ENCODE measurements around the gene CLIP4.

The CLIP4 gene

DNA sequence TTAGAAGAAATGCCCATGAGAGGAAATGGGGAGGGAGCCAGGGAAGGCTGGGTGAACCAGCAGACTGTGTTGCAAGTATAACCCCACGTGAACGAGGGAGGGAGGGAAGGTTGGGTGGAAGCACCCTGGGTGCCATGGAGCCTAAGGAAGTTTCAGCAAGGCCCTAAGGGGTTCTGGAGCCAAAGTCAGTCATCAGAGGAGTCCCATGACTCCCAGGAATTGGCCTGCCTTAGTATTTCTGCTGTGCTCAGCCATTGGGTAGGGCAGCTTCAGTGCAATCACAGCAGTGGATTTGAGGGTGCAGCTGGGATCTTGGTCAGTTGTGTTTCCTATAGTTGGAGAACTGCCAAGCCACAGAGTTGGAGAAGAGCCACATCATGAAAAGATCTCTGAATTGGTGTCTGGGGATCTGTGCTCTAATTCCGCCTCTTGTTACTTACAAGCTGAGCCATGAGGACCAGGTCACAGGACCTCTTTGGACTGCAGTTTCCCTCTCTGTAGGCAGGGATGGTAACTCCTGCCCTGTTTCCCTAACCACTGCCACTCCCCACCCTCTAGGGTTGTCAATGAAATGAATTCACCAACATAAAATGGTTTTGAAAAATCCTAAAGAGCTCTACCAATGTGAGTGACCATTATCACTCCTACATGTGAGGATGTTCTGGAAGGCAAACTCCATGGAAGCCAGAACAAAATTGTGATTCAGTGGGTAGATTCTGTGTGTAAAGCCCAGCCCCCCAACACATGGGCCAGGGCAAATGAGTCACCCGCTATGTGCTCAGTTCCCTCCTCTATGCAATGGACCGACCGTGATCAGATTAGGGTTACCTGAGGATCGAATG is 108.9 kb downstream of the CLIP4 start:
- DNase-seq, result no peak

DNA sequence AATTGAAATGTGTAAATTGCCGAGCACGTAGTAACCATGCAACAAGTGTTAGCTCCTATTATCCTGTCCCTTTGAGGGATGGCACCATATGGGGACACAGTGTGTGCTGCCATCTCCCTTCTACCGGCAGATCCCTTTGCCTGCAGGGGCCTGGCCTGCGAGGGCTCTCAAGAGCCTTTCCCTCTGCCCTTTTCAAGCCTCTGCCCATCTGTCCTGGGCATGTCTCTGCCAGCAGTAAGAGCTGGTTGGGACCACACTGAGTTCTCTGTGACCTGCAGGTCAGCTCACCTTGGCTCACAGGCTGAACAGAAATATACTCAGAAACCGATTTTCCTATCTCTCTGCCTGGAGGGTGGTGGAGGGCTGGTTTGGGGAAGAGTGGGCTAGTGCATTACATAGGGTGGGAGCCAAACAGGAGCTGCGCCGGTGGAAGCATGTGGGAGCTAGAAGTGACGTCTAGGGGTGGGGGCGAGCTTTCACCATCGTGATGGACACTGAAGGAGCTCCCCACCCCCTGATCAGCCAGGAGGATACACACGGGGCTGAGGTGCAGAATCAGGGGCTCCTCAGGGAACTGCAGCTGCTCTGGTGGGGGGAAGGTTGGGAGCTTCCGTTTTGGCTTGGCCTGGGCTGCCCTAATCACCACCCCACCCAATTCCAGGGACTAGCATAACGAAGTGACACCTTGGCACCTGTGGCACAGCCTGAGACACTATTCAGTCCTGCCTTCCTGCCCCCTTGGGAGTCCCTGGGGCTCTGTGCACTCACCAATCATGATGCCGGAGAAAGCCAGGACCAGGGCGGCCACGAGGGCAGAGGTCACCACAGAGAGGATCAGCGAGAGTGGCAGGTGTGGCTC is 109.7 kb downstream of the CLIP4 start:
- DNase-seq, result no peak

DNA sequence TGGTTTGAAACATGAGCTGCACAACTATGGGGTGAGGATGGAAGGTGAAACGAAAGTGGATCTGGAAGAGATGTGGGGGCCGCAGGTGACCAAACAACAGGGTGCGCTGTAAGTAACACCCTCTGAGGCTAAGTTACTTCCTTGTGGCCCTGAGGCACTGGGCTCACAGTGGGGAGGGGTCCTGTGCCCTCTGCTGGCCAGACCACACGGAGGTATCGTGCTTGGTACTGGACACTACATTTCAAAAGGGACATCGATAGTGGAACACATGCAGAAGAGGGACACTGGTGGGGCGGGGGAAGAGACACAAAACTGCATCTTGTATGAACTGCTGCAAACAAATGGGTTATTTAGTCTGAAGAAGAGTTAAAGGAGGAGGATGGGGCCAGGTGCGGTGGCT is 110.6 kb downstream of the CLIP4 start:
- DNase-seq, result no peak

DNA sequence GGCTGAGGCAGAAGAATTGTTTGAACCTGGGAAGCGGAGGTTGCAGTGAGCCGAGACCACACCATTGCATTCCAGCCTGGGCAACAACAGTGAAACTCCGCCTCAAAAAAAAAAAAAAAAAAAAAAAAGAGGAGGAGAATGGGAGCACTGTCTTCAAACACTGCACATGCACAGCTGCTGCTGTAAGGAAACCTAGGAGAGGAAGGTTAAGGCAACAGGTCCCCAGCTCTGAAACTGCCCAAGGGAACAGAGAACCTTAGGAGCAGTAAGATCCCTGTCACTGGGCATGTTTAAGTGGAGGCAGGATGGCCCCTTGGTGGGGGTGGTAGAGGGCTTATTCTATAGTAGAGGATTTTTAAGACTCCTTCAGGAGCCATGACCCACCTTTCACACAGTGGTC is 111.2 kb downstream of the CLIP4 start:
- DNase-seq, result no peak

DNA sequence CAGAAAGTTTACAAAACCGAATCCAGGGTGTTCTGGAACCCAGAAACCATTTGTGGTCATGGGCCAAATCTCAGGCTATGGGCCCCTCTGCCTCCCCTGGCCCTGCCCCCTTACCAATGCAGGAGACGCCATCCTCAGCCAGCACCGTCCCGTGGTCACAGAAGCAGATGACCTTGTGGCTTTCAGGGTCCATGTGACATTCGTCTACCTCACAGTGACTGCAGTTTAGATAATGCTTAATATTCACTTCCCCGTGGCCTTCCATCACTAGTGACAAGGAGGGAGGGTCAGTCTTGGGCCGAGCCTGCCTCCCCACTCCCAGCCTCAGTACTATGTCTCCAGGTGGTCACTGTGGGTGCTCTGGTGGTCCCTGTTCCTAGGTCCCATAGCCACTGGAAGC is 111.6 kb downstream of the CLIP4 start:
- DNase-seq, result no peak

DNA sequence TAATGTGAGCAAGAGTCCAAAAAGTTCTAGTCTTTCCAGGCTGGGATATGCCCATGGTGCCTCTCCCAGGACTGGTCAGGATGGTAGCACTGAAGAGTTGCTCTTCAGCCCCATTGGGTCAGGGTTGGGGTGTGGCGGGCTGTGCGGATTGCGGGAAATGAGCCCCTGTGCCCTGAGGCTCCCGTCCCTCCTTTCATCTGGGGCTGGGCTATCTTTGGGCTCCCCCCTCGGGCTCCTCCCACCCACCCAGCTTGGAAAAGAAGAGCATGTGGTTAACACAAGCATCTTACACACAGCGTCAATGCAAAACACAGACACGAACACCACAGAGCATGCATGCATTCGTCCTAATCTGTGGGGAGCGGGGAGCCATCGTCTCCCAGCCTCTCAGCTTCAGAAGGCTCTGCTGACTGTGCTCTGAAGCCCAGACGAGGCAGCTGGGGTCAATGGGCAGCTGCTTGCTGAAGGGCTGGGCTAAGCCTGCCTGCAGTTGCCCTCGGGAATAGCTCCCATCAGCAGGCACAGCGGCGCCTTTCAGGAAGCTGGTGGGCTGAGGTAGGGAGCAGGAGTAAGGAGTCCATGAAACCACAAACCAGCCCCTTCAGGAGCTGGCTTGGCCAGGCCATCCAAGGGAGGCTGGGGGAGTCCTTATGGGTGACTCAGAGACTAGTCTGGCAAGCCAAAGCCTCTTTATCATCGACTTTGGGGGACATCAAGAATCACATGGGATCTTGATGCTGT is 112.9 kb downstream of the CLIP4 start:
- peak in 1 of 2 experiments; percentile 22 for DNase-seq

DNA sequence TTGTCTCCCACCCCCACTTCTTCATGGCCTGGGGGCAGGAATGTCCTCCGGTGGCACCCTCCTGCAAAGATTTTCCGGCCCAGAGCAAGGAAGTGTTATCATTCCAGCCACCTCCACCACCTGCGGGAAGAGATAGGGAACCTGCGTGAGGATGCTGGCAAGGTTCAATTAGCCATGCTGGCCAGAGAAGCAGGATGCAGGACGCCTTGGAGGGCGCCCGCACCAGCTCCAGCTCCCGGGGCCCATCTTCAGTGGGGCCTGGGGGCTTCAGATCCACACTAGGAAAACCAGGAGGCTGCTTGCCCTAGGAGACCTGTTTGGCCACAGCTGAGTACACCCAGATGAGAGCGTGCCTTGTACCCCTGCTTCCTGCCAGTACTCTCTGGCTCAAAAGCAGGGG is 113.7 kb downstream of the CLIP4 start:
- no peak for DNase-seq

DNA sequence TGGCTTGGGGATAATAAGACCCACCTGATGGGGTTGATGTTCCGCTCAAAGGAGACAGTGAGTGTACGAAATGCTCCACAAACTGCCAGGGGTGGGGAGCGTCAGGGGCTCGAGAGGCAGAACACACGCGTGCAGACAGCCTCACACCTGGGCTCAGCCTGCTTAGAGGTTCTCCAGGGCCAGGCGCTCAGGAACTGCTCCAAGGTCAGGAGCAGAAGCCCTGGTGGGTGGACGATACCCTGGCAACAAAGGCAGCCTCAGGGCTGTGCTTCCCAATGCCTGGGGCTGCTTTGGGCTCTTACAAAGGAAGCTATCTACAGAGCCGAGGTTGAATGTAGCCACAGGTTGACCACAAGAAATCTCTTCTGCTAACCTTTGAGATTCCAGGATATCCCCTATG is 114.4 kb downstream of the CLIP4 start:
- DNase-seq, result no peak

DNA sequence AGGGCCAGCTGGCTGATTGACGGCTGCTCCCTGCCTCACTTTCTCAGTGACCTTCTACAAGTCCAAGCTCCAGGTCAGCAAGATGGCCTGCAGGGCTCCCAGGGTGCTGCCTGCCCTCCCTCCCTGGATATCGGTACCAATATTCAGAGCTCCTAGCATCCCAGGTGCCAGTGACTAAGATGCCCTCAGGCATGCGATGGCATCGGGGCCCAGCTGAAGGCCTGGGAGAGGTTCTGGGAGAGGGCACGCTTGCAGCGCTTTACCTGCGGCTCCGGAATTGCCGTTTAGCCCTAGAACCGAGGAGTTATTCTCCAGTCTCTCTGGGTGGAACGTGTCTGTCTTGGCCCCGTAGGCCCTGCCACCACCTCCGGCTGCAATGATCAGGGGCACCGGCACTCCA is 116.8 kb downstream of the CLIP4 start:
- DNase-seq, result no peak

DNA sequence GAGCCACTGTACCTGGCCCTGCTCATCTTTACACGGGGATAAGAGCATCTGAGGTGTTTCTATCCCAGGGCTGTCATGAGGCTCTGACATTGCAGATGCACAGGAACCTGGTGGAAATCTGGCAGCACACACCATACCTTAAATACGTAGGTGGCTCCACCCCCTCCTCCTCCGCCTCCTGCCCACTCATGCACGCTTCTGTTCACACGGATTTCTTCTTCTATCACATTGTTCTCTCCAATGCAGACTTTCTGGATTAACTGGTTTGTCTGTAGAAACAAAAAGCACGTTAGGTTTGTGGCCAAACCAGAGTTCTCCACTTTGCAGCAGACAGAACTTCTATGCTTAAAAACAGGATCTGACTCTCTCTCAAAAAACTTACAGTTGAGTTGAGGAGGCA is 118.2 kb downstream of the CLIP4 start:
- peak in 1 of 2 experiments; percentile 14 for DNase-seq

DNA sequence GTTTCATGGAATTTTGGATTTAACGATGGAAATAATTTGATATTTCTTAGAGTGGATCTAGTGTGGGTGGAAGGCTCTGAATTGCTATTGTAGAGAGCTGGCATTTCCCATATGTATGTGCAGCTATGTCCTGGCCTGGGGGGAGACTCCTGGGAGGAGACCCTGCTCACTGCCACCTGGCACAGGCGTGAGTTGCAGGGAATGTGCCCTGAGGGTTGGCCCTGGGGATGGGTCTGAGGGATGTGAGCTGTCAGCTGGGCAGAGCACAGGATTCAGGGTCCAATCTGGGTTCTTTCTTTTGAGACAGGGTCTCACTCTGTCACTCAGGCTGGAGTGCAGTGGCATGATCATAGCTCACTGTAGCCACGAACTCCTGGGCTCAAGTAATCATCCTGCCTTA is 120.2 kb downstream of the CLIP4 start:
- DNase-seq, result no peak

DNA sequence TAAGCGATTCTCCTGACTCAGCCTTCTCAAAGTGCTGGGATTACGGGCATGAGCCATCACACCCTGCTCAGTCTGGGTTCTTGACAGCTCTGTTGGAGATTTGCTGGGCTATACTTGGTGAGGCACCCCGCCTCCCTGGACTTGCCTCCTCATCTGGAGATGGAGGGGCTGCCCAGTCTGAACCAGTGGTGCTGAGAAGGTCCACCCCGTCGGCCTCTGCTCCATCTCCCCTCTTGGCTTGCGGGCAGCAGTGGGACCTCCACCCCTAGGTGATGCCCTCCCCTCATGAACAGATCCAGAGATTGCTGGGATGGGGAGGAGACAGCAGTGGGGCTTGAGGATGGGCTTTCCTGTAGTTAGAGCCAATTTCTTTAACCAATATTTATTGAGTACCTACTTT is 120.9 kb downstream of the CLIP4 start:
- DNase-seq, result no peak

DNA sequence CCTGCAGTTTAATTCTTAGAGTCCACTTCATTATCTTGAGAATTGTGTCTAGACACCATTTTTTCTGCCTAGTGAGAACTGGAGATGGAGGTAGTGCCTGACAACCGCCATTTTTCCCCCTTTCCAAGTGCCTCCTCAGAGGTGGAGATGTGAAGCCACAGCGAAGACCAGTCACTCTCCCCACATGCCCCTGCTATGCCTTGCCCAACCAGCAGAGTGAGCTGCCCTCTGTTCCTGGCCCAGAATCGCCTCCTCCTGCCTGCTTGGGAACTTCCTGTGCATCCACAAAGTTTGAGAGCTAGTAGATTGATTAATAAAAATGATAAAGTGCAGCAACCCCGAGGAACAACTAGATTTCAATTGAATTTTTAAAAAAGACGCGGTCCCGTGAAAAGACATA is 123.3 kb downstream of the CLIP4 start:
- peak in 1 of 2 experiments; percentile 38 for DNase-seq
